Lower leg skin (tissue), 4 donors: Measurements from ENCODE around the gene EDN1. TPM values are rescaled to one million over a fixed set of nuclear protein-coding genes. Genes with fewer than 3 reads are reported as not detected.

Experiments used
- DNase-seq, 2 donors: peaks; one replicate each; pipeline ENCODE4 v3.0.0-alpha.2; 2019; ENCODE audit warnings: low spot score in 2 of 2
- H3K4me3 ChIP-seq: fragments of 200-600 bp; sonication (generic); 2 replicates; pipeline ENCODE4 v1.5.1; 2017; ENCODE audit warnings: mild to moderate bottlenecking, low read depth; ENCODE audit not compliant: poor library complexity, severe bottlenecking
- POLR2A ChIP-seq, 2 donors: fragments of 450-650 bp; IDR thresholded peaks; one replicate each; pipeline ENCODE4 v1.6.1; 2016 to 2017; ENCODE audit warnings: antibody characterized with exemption in 2 of 2, mild to moderate bottlenecking in 1 of 2, moderate library complexity in 1 of 2
- WGBS, 2 donors: methylation state at CpG; one replicate each; pipeline ENCODE4 v1.1.5; 2018; 5-methylcytosine and 5-hydroxymethylcytosine counted together
- intact Hi-C: fragments of 100-400 bp; cut with DNase I; formaldehyde crosslinking; loops from one replicate; pipeline ENCODE4 v1.15.0; 2023; ENCODE audit warnings: low total_unique reads
- total RNA-seq, 4 donors: library from RNA; depleted of rRNA; stranded (reverse); fragments of >200 nt; gene quantifications; one replicate each; pipeline ENCODE4 v1.1.0, GENCODE V29; 2016
- TF ChIP-seq, protein P1 (sequence below), 3 donors: fragments of 450-650 bp; IDR thresholded peaks; one replicate each; pipeline ENCODE4 v1.5.1; 2016; ENCODE audit warnings: antibody characterized with exemption in 3 of 3, mild to moderate bottlenecking in 3 of 3, moderate library complexity in 2 of 3

Gene EDN1
- total RNA-seq, 4 donors from 2014 or later: 11.1 to 42.6 (median 15.5) TPM

DNA sequence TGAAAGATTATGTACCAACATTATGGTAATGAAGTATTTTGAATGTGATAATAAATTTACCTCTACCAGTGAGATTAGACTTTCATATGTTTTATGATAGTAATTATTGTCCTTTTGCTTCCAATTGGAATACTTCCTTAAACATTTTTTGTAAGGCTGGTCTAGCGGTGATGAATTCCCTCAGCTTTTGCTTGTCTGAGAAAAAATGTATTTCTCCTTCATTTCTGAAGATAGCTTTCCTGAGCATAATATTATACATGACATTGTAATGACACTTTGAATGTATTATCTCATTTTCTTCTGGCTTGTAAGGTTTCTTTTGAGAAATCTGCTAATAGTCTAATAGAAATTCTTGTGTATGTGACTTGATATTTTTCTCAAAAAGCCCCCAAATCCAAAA lies 18.6 kb upstream of the EDN1 start:
- WGBS, 2 donors: 95 to 97% methylated on average over 1 of the region's 1 CpG

DNA sequence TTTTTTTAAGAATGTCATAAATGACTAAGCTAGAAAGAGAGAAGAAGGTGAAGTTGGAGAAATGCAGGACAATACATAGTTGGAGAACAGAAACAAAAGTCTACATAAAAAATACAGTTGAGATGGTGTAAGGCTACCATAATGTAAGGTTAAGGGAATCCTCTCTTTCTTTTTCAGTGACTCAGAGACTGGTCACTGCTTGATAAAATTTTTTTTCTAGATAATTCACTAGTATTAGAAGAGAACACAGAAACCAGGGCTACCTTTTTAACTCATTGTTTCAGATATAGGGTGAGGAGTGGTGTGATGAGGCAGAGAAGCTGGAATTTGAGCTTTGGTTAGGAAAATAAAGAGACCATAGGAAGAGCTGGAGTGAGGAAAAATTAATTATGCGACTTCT lies 18.2 kb upstream of the EDN1 start:
- no peak for DNase-seq
- intact Hi-C loops: no loop called here
- 92 to 100% methylated on average over 1 of the region's 1 CpG for WGBS, 2 donors
- no peak overlapping the region for H3K4me3 ChIP-seq
- TF ChIP-seq, protein P1, sequence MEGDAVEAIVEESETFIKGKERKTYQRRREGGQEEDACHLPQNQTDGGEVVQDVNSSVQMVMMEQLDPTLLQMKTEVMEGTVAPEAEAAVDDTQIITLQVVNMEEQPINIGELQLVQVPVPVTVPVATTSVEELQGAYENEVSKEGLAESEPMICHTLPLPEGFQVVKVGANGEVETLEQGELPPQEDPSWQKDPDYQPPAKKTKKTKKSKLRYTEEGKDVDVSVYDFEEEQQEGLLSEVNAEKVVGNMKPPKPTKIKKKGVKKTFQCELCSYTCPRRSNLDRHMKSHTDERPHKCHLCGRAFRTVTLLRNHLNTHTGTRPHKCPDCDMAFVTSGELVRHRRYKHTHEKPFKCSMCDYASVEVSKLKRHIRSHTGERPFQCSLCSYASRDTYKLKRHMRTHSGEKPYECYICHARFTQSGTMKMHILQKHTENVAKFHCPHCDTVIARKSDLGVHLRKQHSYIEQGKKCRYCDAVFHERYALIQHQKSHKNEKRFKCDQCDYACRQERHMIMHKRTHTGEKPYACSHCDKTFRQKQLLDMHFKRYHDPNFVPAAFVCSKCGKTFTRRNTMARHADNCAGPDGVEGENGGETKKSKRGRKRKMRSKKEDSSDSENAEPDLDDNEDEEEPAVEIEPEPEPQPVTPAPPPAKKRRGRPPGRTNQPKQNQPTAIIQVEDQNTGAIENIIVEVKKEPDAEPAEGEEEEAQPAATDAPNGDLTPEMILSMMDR (IDR thresholded peaks at IDR 0.05): no peak
- TF ChIP-seq POLR2A (IDR thresholded peaks at IDR 0.05): no peak

More for the DNA sequence above, 18.6 kb upstream of the EDN1 start:
- intact Hi-C loops: no loop called here
- TF ChIP-seq, protein P1 (IDR thresholded peaks at IDR 0.05): no peak
- TF ChIP-seq POLR2A (IDR thresholded peaks at IDR 0.05): no peak
- no peak overlapping the region for H3K4me3 ChIP-seq
- DNase-seq: no peak

DNA sequence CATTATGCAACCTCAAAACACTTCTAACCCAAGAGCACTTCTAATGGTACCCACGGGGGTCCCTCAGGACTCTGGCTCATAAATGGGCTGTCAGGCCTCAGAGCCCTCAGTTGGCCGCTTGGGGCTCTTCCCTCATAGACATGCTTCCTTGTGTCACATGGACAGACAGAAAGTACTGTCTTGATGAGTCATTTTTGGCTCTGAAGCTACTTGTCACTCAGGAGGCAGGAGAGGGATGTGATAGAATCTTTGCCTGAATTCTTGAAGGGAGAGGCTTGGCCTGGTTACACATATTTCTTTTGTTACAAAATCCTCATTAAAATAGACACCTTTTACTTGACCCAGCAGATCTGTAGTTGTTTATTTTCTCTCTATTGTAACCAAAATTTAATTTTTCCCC lies 15.1 kb upstream of the EDN1 start:
- TF ChIP-seq, protein P1 (IDR thresholded peaks at IDR 0.05): no peak
- TF ChIP-seq POLR2A (IDR thresholded peaks at IDR 0.05): no peak
- no peak for DNase-seq
- intact Hi-C loops: no loop called here
- WGBS, 2 donors: 44 to 46% methylated on average over 2 of the region's 2 CpGs
- no peak overlapping the region for H3K4me3 ChIP-seq

DNA sequence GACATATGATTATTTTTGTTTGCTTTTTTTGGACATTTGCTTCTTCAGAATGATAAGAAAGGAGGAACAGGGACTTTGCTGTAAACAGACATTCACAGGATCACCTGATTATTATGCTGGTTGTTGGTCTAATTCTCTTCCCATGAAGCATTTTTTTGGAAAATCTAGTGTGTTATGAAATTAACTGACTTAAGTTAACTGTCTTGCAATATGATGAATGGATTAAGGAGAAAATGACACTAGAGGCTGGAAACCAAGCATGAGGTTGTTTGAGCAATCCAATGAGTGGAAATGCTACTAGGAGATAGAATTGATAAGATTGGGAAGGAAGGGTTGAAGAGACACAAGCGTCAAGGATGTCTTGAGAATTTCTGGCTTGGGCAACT lies 13.2 kb upstream of the EDN1 start:
- WGBS, 2 donors: 81 to 91% methylated on average over 1 of the region's 1 CpG
- TF ChIP-seq, protein P1 (IDR thresholded peaks at IDR 0.05): no peak
- no peak for TF ChIP-seq POLR2A (IDR thresholded peaks at IDR 0.05)
- DNase-seq: no peak
- no peak overlapping the region for H3K4me3 ChIP-seq
- intact Hi-C loops: no loop called here

DNA sequence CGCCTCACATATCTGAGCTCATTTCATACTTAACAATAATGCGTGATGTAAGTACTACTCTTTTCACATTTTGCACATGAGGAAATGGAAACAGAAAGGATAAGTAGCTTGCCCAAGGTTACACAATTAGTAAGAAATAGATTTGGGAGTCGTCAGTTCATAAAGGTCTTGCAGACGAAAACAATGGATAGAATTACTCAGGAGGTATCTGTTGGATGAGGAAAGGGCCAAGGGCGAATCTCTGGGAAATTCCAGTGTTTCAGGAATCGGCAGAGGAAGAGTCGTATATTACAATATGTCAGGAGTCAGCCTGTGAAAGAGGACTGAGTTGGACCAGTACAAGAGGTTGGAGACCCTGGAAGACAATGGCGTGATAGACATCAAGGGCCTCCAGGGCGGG lies 12.8 kb upstream of the EDN1 start:
- TF ChIP-seq, protein P1 (IDR thresholded peaks at IDR 0.05): no peak
- TF ChIP-seq POLR2A (IDR thresholded peaks at IDR 0.05): no peak
- intact Hi-C loops: no loop called here
- 87 to 89% methylated on average over 9 of the region's 9 CpGs for WGBS, 2 donors
- H3K4me3 ChIP-seq: no peak overlapping the region
- no peak for DNase-seq

DNA sequence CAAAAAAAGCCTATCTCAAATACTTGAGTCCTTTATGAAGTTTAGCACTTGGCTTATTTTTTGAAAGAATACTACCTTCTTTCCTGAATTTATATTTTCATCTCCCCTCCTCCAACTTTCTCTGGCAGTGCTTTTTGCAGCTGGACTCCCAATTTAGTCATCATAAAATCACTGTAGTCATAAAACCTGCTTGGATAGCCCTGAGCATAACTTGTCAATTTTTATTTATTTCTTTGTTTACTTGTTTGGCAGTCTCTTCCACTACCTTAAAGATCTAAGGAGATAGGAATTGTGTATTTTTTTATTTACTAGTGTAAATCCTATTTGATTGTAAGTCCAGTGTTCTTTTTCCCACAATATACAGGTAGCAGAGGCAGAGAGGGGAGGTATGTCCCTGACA lies 11.2 kb upstream of the EDN1 start:
- H3K4me3 ChIP-seq: no peak overlapping the region
- intact Hi-C loops: no loop called here
- DNase-seq: no peak
- TF ChIP-seq, protein P1 (IDR thresholded peaks at IDR 0.05): no peak
- no peak for TF ChIP-seq POLR2A (IDR thresholded peaks at IDR 0.05)
